Right lobe of liver (tissue), 6 donors: ENCODE results near the gene ITGA7. TPM values are rescaled to one million over a fixed set of nuclear protein-coding genes. Genes with fewer than 3 reads are reported as not detected.

Source experiments
- ATAC-seq, 4 donors: fragments of 200-7000 bp; cut with Tn5 transposase; one replicate each; pipeline ENCODE4 v1.9.1; 2020; ENCODE audit warnings: mild to moderate bottlenecking in 4 of 4, moderate library complexity in 4 of 4
- DNase-seq, 3 donors: peaks; one replicate each; pipeline ENCODE4 v3.0.0-alpha.2; 2020
- H3K27ac ChIP-seq, 3 donors: fragments of 200-600 bp; one replicate each; pipeline ENCODE4 v1.8.0; 2022
- H3K27me3 ChIP-seq, 2 donors: fragments of 200-600 bp; one replicate each; pipeline ENCODE4 v1.8.0; 2022
- H3K36me3 ChIP-seq, 4 donors: fragments of 200-600 bp; sonication (generic) in 1 of 4; one replicate each; pipeline versions ENCODE4 v1.5.1 to v1.8.0; 2017 to 2022; ENCODE audit warnings: control low read depth in 1 of 4
- H3K4me1 ChIP-seq, 4 donors: fragments of 200-600 bp; sonication (generic) in 1 of 4; one replicate each; pipeline versions ENCODE4 v1.5.1 to v1.8.0; 2017 to 2022; ENCODE audit warnings: control low read depth in 1 of 4
- H3K4me3 ChIP-seq, 3 donors: fragments of 200-600 bp; one replicate each; pipeline ENCODE4 v1.8.0; 2022
- H3K9me3 ChIP-seq, 4 donors: fragments of 200-600 bp; sonication (generic) in 1 of 4; one replicate each; pipeline versions ENCODE4 v1.5.1 to v1.8.0; 2017 to 2022; ENCODE audit warnings: control low read depth in 1 of 4
- CTCF ChIP-seq, 4 donors: fragments of 200-600 bp in 3 of 4; fragments of 450-650 bp in 1 of 4; IDR thresholded peaks; one replicate each; pipeline versions ENCODE4 v1.5.1 to v1.8.0; 2016 to 2022; ENCODE audit warnings: antibody characterized with exemption in 4 of 4, mild to moderate bottlenecking in 2 of 4
- POLR2A ChIP-seq: fragments of 450-650 bp; IDR thresholded peaks from one replicate; pipeline ENCODE4 v1.6.1; 2017; ENCODE audit warnings: antibody characterized with exemption, mild to moderate bottlenecking
- WGBS: methylation state at CpG from one replicate; pipeline ENCODE4 v1.1.6; 2018; ENCODE audit warnings: low coverage, low lambda C conversion rate; ENCODE audit not compliant: insufficient coverage; ENCODE audit errors: missing lambda C conversion rate; 5-methylcytosine and 5-hydroxymethylcytosine counted together
- intact Hi-C, 2 donors: fragments of 100-400 bp; cut with DNase I; formaldehyde crosslinking; loops; one replicate each; pipeline versions ENCODE4 v1.11.2 to v1.14.1; 2022
- total RNA-seq, 6 experiments: library from RNA; depleted of rRNA in 2 of 6; stranded (reverse); fragments of >200 nt in 2 of 6; fragmentation: NEBNext Ultra II Directional in 3 of 6; extraction: Animal tissue kit (Norgen Biotek cat#: 25700) in 3 of 6; gene quantifications; one replicate each; pipeline versions ENCODE4 v1.1.0 to v1.2.4, GENCODE V29; 2016 to 2023
- donor health status: DM: no; HTN: yes; CAD: no.
- donor health status: DM: no; HTN: no; CAD: no.
- donor health status: DM: no; HTN: no; CAD: no.
- donor health status: DM: no; HTN: yes; CAD: no.
- donor health status: DM: no; HTN: yes; CAD: no.

ITGA7 gene
- total RNA-seq, 6 experiments from 2014 or later: 3.1 to 20.1 (median 8.3) TPM

- TF ChIP-seq CTCF (IDR thresholded peaks at IDR 0.05) (no peak), POLR2A (no peak)
- no peaks in the 10 kb centered on the region for H3K9me3 ChIP-seq
- DNase-seq: no peak
- no peak overlapping the region for H3K4me3 ChIP-seq
- no peaks in the 10 kb centered on the region for H3K27me3 ChIP-seq
- no peak for ATAC-seq
- intact Hi-C loops: no loop called here
- 60% methylated on average over 1 of the region's 1 CpG for WGBS
- H3K36me3 ChIP-seq: no peaks in the 10 kb centered on the region
- H3K27ac ChIP-seq: no peak overlapping the region
- no peaks in the 10 kb centered on the region for H3K4me1 ChIP-seq
Measured at GRCh38 chr12:55644591-55644990, 63.1 kb downstream of the ITGA7 start.

DNA sequence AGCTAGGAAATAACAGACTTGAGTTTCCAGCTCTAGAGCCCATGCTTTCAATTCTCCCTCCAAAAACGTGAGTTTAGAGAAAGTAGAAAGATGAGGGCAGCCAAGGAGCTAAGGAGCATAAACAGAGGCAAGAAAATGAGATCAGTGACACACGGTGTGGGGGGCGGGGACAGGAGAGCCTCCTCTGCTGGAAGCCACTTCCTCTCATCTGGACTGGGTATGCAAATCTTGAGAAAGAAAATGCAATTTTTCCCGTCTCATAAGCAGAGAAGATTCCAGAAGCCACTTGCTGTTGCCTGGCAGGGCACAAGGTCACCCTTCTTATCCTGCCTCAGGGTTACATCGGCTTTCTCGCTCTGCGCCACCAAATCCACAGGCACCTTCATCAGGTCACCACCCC lies 65.0 kb downstream of the ITGA7 start:
- DNase-seq (no peak), ATAC-seq (peak in 1 of 4 donors; percentile 4)
- WGBS: 49% methylated on average over 7 of the region's 7 CpGs
- TF ChIP-seq POLR2A: no peak
- TF ChIP-seq CTCF (IDR thresholded peaks at IDR 0.05): no peak
- intact Hi-C loops: no loop called here
- Histone ChIP-seq H3K27ac (peak overlapping the region in 1 of 3 donors; percentile 40), H3K36me3 (no peaks in the 10 kb centered on the region), H3K4me3 (no peak overlapping the region), H3K9me3 (no peaks in the 10 kb centered on the region), H3K27me3 (no peaks in the 10 kb centered on the region), H3K4me1 (no peaks in the 10 kb centered on the region)

DNA sequence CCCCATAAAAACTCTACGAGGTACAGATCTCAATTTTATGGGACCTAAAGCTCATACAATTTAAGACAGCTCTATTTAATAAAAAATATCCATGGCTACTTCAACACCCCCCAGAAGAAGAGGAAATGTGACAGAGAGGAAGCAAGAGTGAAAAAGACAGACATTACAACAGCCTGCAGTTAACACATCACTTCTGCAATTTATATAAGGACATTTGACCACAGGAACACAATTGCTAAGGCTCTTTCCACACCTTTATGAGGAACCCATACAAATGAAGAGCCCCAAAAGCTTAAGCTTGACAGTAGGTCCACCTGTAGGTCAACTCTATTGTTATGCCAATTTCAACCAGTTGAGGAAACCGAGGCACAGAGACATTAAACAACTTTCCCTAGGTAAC lies 65.4 kb downstream of the ITGA7 start:
- TF ChIP-seq CTCF (IDR thresholded peaks at IDR 0.05): no peak
- no peak for TF ChIP-seq POLR2A
- Histone ChIP-seq H3K27ac (peak overlapping the region in 1 of 3 donors; percentile 40), H3K36me3 (no peaks in the 10 kb centered on the region), H3K9me3 (no peaks in the 10 kb centered on the region), H3K27me3 (no peaks in the 10 kb centered on the region), H3K4me3 (no peak overlapping the region), H3K4me1 (no peaks in the 10 kb centered on the region)
- intact Hi-C loops: no loop called here
- 15% methylated on average over 2 of the region's 2 CpGs for WGBS
- ATAC-seq: peak in 2 of 4 donors; percentile 11 to 28
- DNase-seq: no peak

DNA sequence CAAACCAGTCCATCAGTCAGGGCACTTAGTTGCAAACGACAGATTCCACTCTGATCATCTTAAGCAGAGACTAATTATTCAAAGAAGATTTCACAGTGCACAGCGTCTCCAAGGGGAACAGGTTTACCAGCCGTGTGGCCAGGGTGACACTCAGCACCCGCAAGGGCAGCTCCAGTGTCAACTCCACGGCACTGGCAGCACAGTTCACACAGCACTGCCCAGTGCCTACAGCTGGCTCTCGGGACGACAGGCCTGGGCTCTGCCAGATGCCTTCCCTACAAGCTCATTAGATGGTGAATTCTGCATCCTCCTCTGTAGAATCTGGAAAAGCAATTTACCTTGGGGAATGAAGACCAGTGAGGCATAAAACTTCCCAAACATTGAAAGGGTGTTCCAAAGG lies 66.1 kb downstream of the ITGA7 start:
- DNase-seq (no peak), ATAC-seq (no peak)
- WGBS: 40% methylated on average over 3 of the region's 7 CpGs
- H3K36me3 ChIP-seq: no peaks in the 10 kb centered on the region
- peak overlapping the region in 1 of 3 donors; percentile 16 for H3K27ac ChIP-seq
- TF ChIP-seq CTCF (IDR thresholded peaks at IDR 0.05) (no peak), POLR2A (no peak)
- H3K4me3 ChIP-seq: no peak overlapping the region
- intact Hi-C loops: no loop called here
- no peaks in the 10 kb centered on the region for H3K9me3 ChIP-seq
- H3K4me1 ChIP-seq: no peaks in the 10 kb centered on the region
- H3K27me3 ChIP-seq: no peaks in the 10 kb centered on the region

DNA sequence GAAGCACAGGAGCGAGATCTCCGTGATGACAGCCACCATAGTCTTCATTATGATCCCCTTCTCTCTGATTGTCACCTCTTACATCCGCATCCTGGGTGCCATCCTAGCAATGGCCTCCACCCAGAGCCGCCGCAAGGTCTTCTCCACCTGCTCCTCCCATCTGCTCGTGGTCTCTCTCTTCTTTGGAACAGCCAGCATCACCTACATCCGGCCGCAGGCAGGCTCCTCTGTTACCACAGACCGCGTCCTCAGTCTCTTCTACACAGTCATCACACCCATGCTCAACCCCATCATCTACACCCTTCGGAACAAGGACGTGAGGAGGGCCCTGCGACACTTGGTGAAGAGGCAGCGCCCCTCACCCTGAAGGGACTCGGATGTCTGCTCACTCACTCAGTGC lies 70.2 kb downstream of the ITGA7 start:
- intact Hi-C loops: no loop called here

More for the DNA sequence above, 70.2 kb downstream of the ITGA7 start:
- TF ChIP-seq POLR2A: no peak
- no peak for TF ChIP-seq CTCF (IDR thresholded peaks at IDR 0.05)
- Histone ChIP-seq H3K9me3 (no peaks in the 10 kb centered on the region), H3K4me3 (no peak overlapping the region), H3K27me3 (no peaks in the 10 kb centered on the region), H3K4me1 (no peaks in the 10 kb centered on the region), H3K36me3 (no peaks in the 10 kb centered on the region), H3K27ac (no peak overlapping the region)
- WGBS: 72% methylated on average over 11 of the region's 15 CpGs
- DNase-seq: no peak
- no peak for ATAC-seq
